Keratinocyte (primary cell): ENCODE measurements around the gene CCDC80.

Source experiments
- EZH2 ChIP-seq: IDR thresholded peaks from one replicate; pipeline ENCODE4 v1.6.1; 2012; ENCODE audit warnings: inconsistent platforms, mild to moderate bottlenecking, low read length, moderate library complexity
- TF ChIP-seq, protein P1 (sequence below), 3 experiments: IDR thresholded peaks in 1 of 3; conservative IDR thresholded peaks in 1 of 3; optimal IDR thresholded peaks in 1 of 3; 2 replicates in 2 of 3; 3 replicates in 1 of 3; pipeline versions ENCODE3 to v1.5.1; 2011; ENCODE audit warnings: low read length in 3 of 3, mild to moderate bottlenecking in 3 of 3, moderate library complexity in 2 of 3, control low read depth in 1 of 3, inconsistent platforms in 1 of 3; ENCODE audit not compliant: insufficient read depth in 2 of 3; ENCODE audit errors: extremely low read depth in 1 of 3

DNA sequence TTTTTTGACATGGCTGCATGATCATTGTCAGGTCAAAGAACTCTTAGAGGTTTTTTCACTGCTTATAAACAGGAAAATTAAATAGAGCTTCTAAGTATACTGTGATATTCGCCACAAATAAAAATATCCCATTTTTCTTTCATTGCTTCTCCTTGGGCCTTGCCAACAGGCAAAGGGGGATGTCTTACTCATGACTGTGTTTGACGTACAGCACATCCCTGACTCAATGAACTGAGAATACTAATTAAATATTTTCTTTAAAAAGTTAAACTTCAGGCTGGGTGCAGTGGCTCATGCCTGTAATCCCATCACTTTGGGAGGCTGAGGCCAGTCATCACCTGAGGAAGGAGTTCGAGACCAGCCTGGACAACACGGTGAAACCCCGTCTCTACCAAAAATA, 41.4 kb upstream of the CCDC80 start:
- no peak for TF ChIP-seq EZH2
- TF ChIP-seq, protein P1, sequence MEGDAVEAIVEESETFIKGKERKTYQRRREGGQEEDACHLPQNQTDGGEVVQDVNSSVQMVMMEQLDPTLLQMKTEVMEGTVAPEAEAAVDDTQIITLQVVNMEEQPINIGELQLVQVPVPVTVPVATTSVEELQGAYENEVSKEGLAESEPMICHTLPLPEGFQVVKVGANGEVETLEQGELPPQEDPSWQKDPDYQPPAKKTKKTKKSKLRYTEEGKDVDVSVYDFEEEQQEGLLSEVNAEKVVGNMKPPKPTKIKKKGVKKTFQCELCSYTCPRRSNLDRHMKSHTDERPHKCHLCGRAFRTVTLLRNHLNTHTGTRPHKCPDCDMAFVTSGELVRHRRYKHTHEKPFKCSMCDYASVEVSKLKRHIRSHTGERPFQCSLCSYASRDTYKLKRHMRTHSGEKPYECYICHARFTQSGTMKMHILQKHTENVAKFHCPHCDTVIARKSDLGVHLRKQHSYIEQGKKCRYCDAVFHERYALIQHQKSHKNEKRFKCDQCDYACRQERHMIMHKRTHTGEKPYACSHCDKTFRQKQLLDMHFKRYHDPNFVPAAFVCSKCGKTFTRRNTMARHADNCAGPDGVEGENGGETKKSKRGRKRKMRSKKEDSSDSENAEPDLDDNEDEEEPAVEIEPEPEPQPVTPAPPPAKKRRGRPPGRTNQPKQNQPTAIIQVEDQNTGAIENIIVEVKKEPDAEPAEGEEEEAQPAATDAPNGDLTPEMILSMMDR (optimal IDR thresholded peaks at IDR 0.05 in 1 of 3, IDR thresholded peaks at IDR 0.05 in 1 of 3, conservative IDR thresholded peaks at IDR 0.05 in 1 of 3; ENCODE audit: extremely low read depth in 1 of 3, insufficient read depth in 2 of 3, low read length in 3 of 3) = no peak
